ENCODE data around the gene RASL10B. TPM values are rescaled to one million over a fixed set of nuclear protein-coding genes. Genes with fewer than 3 reads are reported as not detected.
A peak's percentile ranks its signal among the peaks of the same experiment; 100 is the strongest.

Gene RASL10B
- total RNA-seq, 6 experiments from 2014 or later, result 1.7 to 5.0 (median 1.8) TPM

DNA sequence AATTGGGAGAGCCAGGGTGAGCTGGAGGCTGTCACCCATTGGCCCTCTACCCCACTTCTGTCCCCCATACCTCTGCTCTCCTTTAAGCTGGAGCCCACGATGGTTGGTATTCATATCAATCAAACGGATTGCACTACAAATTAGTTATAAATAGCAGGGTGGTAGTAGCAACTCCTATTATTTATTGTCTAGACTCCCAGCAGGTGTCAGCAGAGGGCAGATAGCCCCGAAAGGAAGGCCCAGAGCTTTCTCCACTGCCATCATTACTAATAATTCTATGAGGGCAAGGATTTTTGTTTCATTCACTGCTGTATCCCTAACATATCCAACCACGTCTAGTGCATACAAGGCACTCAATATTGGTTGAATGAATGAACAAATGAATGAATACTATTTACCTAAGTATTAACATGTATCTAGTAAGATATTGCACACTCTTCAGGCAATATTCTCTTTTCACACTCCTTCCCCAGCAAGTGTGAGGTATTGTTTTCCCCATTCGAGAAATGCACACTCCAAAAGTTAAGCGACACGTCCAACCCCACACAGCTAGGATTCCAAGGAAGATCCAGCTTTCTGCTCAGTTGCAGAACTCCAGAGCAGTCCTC lies 35.6 kb downstream of the RASL10B start:
- TF ChIP-seq CTCF (IDR thresholded peaks at IDR 0.05), result peak; percentile 80
- H3K27me3 Mint-ChIP-seq (ENCODE audit: insufficient read depth), result peaks cover 41% of the 10 kb centered on the region
- no peak overlapping the region for H3K4me3 Mint-ChIP-seq
- peak; percentile 46 for DNase-seq
- no peaks in the 10 kb centered on the region for H3K36me3 Mint-ChIP-seq (ENCODE audit: low read depth)
- H3K4me1 Mint-ChIP-seq (ENCODE audit: low read depth), result peaks cover 10% of the 10 kb centered on the region
- H3K9me3 Mint-ChIP-seq, result no peaks in the 10 kb centered on the region
- H3K27ac Mint-ChIP-seq, result no peak overlapping the region

- no peak for TF ChIP-seq CTCF (IDR thresholded peaks at IDR 0.05)
- Mint-ChIP-seq H3K4me1 (ENCODE audit: low read depth) (peaks cover 10% of the 10 kb centered on the region), H3K9me3 (no peaks in the 10 kb centered on the region), H3K36me3 (ENCODE audit: low read depth) (no peaks in the 10 kb centered on the region), H3K4me3 (no peak overlapping the region), H3K27me3 (ENCODE audit: insufficient read depth) (peaks cover 44% of the 10 kb centered on the region), H3K27ac (no peak overlapping the region)
- no peak for DNase-seq
Observed at GRCh38 chr17:35768797-35769196, 37.4 kb downstream of the RASL10B start.

DNA sequence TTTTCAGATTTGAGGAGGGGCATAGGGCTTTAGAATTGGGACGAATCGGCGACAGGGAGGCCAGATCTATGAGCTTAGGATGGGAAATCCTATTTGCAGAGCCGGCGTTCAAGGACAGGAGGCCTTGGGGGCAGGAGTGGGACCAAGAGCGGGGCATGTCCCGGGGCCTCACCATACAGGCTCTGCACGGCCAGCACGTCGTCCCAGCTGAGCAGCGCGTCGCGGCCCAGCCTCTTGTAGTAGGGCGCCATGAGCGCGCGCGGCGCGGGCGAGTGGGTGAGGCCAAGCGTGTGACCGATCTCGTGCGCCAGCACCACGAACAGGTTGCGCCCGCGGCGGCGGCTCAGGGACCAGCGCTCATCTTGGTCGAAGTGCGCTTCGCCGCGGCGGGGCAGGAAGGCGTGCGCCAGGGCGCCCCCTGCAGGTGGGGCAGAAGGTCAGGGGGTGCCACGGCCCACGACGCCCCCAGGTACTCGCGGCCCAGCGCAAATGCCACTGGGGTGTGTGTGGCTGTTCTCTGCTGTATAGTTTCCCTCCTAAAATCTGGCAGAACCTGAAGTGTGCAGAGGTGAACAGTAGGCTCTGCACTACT lies 38.6 kb downstream of the RASL10B start:
- peaks cover 53% of the 10 kb centered on the region for H3K27me3 Mint-ChIP-seq (ENCODE audit: insufficient read depth)
- no peak overlapping the region for H3K4me3 Mint-ChIP-seq
- H3K9me3 Mint-ChIP-seq, result no peaks in the 10 kb centered on the region
- no peaks in the 10 kb centered on the region for H3K36me3 Mint-ChIP-seq (ENCODE audit: low read depth)
- peak; percentile 64 for TF ChIP-seq CTCF (IDR thresholded peaks at IDR 0.05)
- DNase-seq, result no peak
- peaks cover 3% of the 10 kb centered on the region; the same call in 1 of the 2 replicates for H3K4me1 Mint-ChIP-seq (ENCODE audit: low read depth)
- no peak overlapping the region for H3K27ac Mint-ChIP-seq

GRCh38 chr17:35773129-35773528 lies 41.7 kb downstream of the RASL10B start:
- TF ChIP-seq CTCF (IDR thresholded peaks at IDR 0.05), result no peak
- no peak overlapping the region for H3K4me3 Mint-ChIP-seq
- H3K4me1 Mint-ChIP-seq (ENCODE audit: low read depth), result peaks cover 10% of the 10 kb centered on the region
- H3K36me3 Mint-ChIP-seq (ENCODE audit: low read depth), result no peaks in the 10 kb centered on the region
- no peak for DNase-seq
- no peak overlapping the region for H3K27ac Mint-ChIP-seq
- H3K27me3 Mint-ChIP-seq (ENCODE audit: insufficient read depth), result peaks cover 58% of the 10 kb centered on the region
- no peaks in the 10 kb centered on the region for H3K9me3 Mint-ChIP-seq

DNA sequence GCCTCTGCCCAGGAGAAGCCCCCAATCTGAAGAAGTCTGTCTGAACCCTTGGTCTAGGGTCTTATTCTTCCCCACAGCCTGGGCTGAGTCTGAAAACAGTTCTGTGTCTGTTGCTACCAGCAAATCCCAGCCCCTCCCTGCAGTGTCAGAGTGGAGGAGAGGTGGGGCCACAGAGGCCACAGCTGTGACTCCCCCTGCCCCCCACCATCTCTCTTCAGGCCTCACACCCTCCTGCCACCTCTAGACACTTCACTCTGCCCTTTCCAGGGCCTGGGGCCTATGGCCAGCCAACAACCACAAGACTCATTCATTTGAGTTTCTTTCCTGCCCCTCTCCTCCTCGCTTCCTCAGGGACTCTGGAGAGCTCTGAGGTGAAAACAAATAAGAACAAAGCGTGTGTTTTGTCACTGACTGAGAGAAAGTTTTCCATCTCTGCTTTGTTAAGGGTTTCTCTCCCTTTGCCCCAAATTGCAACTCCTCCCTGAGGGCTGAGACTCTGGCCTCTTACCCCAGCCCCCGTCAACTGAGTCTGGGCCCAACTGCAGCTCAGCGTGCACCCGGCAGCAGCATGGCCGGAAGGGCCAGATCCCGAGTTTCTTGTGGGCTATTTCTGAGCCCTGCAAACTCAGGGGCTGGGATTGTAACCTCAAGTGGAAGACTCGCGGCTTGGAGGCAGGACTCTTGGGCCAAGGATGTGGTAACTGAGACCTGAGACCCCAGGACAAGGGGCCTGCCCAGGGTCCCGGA lies 42.4 kb downstream of the RASL10B start:
- Mint-ChIP-seq H3K4me3 (no peak overlapping the region), H3K4me1 (ENCODE audit: low read depth) (peaks cover 17% of the 10 kb centered on the region), H3K27ac (no peak overlapping the region), H3K27me3 (ENCODE audit: insufficient read depth) (peaks cover 58% of the 10 kb centered on the region), H3K9me3 (no peaks in the 10 kb centered on the region), H3K36me3 (ENCODE audit: low read depth) (no peaks in the 10 kb centered on the region)
- TF ChIP-seq CTCF (IDR thresholded peaks at IDR 0.05), result no peak
- no peak for DNase-seq

Data from HFFc6 (cell line).